Measurements from ENCODE around the gene SYT13. TPM values are rescaled to one million over a fixed set of nuclear protein-coding genes. Genes with fewer than 3 reads are reported as not detected.

SYT13 gene
- total RNA-seq, 1 donor from 2014 or later, result under 0.01 TPM

DNA sequence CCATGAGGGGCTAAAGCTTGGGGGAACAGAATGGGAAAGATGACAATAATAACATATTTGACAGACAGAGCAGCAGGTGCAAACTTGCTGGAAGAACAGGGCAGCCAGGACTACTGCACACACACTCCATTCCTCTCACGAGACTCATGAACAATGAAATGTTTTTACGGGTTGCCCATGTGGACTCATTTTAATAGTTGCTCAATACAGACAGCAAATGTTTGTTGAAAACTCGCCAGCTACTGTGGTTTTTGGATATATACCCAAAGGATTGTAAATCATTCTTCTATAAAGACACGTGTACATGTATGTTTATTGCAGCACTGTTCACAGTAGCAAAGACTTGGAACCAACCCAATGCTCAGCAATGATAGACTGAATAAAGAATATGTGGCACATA, 10.3 kb downstream of the SYT13 start:
- no peak for DNase-seq (ENCODE audit: low read depth in 2 of 2)

- no peak for DNase-seq (ENCODE audit: low read depth in 2 of 2)
These were observed 11.9 kb downstream of the SYT13 start for GRCh38 chr11:45274206-45274605.

DNA sequence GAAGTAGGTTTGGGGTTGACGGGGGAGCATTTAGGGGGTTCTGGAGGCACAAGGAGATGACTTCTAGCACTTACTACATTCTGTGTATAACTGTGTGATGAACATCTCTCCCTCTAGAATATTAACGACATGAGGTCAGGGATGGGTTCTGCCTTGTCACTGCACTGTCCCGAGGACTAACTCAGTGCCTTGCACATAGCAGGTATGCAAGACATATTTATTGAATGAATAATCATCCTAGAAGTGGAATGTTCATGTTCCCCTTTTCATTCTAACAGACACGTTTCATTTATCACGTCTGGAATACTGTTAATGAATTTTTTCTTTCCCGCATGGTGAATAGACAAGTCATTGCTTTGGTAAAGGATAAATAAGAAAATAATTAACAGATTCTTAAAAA, 12.6 kb downstream of the SYT13 start:
- DNase-seq (ENCODE audit: low read depth in 2 of 2), result no peak

- peak; percentile 35 to 37 for DNase-seq (ENCODE audit: low read depth in 2 of 2)
These were observed 13.4 kb downstream of the SYT13 start for GRCh38 chr11:45272701-45273100.

GRCh38 chr11:45270946-45271716, 15.0 kb downstream of the SYT13 start:
- DNase-seq (ENCODE audit: low read depth in 2 of 2), result no peak

- no peak for DNase-seq (ENCODE audit: low read depth in 2 of 2)
These were observed 16.5 kb downstream of the SYT13 start for GRCh38 chr11:45269678-45270077.

- no peak for DNase-seq (ENCODE audit: low read depth in 2 of 2)
These were observed 18.4 kb downstream of the SYT13 start for GRCh38 chr11:45267652-45268299.

GRCh38 chr11:45267052-45267451, 19.1 kb downstream of the SYT13 start:
- DNase-seq (ENCODE audit: low read depth in 2 of 2), result no peak

DNA sequence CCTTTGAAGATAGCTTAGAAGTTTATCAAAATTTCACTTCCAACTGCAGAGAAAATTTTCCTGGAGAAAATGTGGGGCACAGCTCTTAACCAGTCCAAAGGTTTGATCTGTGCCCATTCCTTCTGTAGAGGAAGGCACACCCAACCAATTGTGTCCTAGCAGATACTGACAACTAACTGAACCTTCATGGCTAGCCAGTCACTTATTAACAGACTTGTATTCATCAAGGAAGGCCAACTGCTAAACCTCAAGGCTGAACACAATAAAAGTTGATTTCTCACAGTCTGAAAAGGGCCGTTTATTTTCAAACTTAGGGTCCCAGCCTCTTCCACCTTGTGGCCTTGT, 19.5 kb downstream of the SYT13 start:
- no peak for DNase-seq (ENCODE audit: low read depth in 2 of 2)

DNA sequence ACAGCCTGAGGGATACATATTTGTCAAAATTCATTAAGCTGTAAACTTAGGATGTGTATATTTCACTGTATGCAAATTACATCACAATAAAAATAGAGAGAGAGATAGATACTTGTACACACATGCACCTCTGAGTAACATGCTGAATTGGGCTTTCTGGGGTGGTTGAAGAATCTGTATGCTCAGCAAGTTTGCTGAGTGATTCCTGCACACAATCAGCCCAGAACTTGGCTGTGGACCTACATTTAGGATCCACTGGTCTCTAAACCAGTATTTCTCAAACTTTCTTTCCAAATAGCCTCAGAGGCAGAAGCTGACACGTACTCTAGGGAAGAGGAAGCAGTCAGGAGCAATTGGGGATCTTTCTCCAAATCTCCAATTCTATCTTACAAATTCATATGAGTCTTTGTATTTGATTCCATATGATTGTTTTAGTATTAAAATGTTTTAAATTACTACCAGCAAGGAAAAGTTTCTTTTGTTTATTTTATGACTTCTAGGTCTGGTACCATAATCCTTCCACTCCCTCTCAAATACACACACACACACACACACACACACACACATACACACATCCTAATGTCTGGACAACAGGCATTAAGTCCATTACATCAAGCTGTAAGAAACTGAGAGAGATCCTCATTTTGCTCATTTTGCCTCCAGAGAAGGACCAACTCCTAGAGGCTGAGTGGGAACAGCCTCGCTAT, 20.0 kb downstream of the SYT13 start:
- DNase-seq (ENCODE audit: low read depth in 2 of 2), result no peak

DNA sequence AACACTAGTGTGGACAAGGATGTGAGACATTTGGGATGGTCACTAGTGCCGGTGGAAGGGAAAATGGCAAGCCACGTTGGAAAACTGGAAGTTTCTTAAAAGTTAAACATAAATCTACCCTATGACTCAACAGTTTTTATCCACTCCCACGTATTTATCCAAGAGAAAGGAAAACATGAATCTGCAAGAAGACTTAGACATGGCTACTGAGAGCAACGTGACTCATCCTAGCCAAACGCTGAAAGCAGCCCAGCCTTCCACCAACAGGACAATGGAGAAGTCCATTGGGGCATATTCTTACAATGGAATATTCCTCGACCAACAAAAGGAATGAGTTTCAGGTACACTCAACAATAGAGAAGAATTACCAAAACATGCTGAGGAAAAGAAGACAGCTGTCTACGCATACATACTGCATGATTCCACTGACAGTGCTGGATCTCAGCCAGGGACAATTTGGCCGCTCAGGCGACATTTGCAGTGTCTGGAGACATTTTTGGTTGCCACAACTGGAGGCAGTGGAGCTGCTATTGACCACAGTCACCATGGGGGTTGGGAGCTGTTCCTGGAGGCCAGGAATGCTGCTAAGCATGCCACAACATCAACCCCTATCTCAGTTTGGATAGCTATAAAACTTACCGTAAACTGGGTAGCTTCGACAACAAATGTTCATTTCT, 21.2 kb downstream of the SYT13 start:
- peak in 1 of 2 donors; percentile 88 for DNase-seq (ENCODE audit: low read depth in 2 of 2)

- no peak for DNase-seq (ENCODE audit: low read depth in 2 of 2)
These were observed 22.4 kb downstream of the SYT13 start for GRCh38 chr11:45263773-45264172.

- DNase-seq (ENCODE audit: low read depth in 2 of 2), result no peak
These were observed 23.2 kb downstream of the SYT13 start for GRCh38 chr11:45262900-45263299.

DNA sequence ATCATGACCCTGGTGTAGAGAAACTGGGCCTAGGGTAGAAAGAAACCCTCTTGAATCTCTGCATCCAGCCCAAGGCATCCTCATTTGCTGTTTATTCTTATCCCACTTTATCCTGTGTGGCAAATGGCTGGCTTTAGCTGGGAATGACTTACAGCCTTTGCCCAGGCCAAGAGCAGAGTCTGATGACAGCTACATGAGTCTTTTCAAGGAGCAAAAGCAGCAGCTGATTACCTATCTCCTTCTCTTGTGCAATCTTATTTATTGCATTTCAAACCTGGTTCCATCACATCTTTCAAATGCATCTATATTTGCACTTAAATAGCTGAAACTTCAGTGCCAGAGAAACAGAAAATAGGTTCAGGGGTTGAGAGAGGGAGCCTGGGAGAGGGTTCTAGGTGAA, 26.1 kb downstream of the SYT13 start:
- DNase-seq (ENCODE audit: low read depth in 2 of 2), result no peak

- DNase-seq (ENCODE audit: low read depth in 2 of 2), result peak in 1 of 2 donors; percentile 21
These were observed 26.5 kb downstream of the SYT13 start for GRCh38 chr11:45259592-45259991.

DNA sequence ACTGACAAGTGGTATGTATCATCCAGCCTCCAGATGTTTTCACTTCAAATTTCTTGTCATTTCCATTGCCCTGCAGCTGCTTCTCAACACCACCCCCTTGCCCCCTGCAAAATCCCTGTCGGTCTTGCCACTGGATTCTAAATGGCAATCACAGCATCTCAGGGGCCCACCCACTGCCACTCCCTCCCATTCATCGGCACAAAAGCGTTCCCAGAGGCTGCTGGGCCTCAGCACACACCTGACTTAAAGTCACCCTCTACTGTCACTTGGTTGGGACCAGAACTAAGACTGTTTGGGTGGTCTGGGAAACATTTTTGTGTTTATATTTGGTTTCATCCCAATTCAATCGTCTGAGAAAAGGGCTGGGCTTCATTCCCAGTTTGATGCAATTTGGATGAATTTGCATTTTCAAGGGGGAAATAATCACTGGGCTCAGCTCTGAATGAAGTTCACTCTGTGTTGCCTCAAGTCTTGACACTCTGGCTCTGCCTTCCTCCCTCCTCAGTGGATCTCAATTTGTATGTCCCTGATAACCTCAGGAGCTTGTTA, 27.1 kb downstream of the SYT13 start:
- no peak for DNase-seq (ENCODE audit: low read depth in 2 of 2)

GRCh38 chr11:45254070-45254469, 32.1 kb downstream of the SYT13 start:
- no peak for DNase-seq (ENCODE audit: low read depth in 2 of 2)

- no peak for DNase-seq (ENCODE audit: low read depth in 2 of 2)
These were observed 32.5 kb downstream of the SYT13 start for GRCh38 chr11:45253640-45254039.

DNA sequence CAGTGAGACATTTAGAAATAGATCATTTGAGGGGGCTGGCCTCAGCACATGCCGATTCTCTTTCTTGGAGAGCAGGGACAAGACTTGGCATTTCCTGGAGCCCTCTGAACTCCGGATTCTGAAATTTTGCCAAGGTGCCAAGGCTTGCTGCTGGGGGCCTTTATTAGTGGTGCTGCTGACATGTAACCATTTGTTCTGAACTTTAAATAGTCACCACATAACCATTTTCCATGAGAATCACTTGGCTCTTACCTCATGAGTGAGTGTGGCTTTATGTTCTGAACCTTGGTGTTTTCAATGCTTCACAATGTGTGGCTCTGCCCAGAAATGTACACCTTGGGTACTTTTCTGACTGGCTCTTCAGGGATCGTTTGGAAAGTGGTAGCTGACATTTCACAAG, 33.3 kb downstream of the SYT13 start:
- no peak for DNase-seq (ENCODE audit: low read depth in 2 of 2)

GRCh38 chr11:45252134-45252856, 33.8 kb downstream of the SYT13 start:
- peak in 1 of 2 donors; percentile 52 for DNase-seq (ENCODE audit: low read depth in 2 of 2)
